ENCODE measurements around the gene PMEL. TPM values are rescaled to one million over a fixed set of nuclear protein-coding genes. Genes with fewer than 3 reads are reported as not detected.
"Not testable (repeated sequence)": the region's sequence is repeated elsewhere in the genome, so short reads cannot be mapped to it uniquely, and the experiment has no call there.

Gene PMEL
- total RNA-seq, 6 donors from 2014 or later, result 0.91 to 45.1 (median 1.5) TPM

GRCh38 chr12:55983232-55983842, 17.5 kb upstream of the PMEL start:
- H3K27me3 ChIP-seq, result no peaks in the 10 kb centered on the region
- H3K36me3 ChIP-seq, result peaks cover 17 to 77% (median 39%) of the 10 kb centered on the region in 4 donors
- no peak for TF ChIP-seq POLR2AphosphoS5 (IDR thresholded peaks at IDR 0.05)
- TF ChIP-seq, protein P1, sequence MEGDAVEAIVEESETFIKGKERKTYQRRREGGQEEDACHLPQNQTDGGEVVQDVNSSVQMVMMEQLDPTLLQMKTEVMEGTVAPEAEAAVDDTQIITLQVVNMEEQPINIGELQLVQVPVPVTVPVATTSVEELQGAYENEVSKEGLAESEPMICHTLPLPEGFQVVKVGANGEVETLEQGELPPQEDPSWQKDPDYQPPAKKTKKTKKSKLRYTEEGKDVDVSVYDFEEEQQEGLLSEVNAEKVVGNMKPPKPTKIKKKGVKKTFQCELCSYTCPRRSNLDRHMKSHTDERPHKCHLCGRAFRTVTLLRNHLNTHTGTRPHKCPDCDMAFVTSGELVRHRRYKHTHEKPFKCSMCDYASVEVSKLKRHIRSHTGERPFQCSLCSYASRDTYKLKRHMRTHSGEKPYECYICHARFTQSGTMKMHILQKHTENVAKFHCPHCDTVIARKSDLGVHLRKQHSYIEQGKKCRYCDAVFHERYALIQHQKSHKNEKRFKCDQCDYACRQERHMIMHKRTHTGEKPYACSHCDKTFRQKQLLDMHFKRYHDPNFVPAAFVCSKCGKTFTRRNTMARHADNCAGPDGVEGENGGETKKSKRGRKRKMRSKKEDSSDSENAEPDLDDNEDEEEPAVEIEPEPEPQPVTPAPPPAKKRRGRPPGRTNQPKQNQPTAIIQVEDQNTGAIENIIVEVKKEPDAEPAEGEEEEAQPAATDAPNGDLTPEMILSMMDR (IDR thresholded peaks at IDR 0.05), result no peak
- TF ChIP-seq EP300 (IDR thresholded peaks at IDR 0.05), result no peak
- no peak for TF ChIP-seq POLR2A (IDR thresholded peaks at IDR 0.05)
- H3K9me3 ChIP-seq, result no peaks in the 10 kb centered on the region
- ATAC-seq (ENCODE audit: low FRiP score in 2 of 2) (no peak), DNase-seq (no peak)
- 75 to 79% methylated on average over 4 of the region's 4 CpGs for WGBS, 2 donors
- H3K4me3 ChIP-seq, result no peak overlapping the region
- peaks cover 7 to 27% (median 14%) of the 10 kb centered on the region in 4 donors for H3K4me1 ChIP-seq
- H3K27ac ChIP-seq, result peak overlapping the region in 1 of 4 donors; percentile 23

GRCh38 chr12:55982319-55982936, 16.6 kb upstream of the PMEL start:
- no peak for TF ChIP-seq POLR2AphosphoS5 (IDR thresholded peaks at IDR 0.05)
- TF ChIP-seq POLR2A (IDR thresholded peaks at IDR 0.05), result no peak
- TF ChIP-seq, protein P1 (IDR thresholded peaks at IDR 0.05), result no peak
- no peak for TF ChIP-seq EP300 (IDR thresholded peaks at IDR 0.05)
- Histone ChIP-seq H3K36me3 (peaks cover 15 to 68% (median 30%) of the 10 kb centered on the region in 4 donors), H3K9me3 (no peaks in the 10 kb centered on the region), H3K27me3 (no peaks in the 10 kb centered on the region), H3K4me1 (peaks cover 13 to 36% (median 15%) of the 10 kb centered on the region in 4 donors), H3K4me3 (no peak overlapping the region), H3K27ac (peak overlapping the region in 1 of 4 donors; percentile 45)
- ATAC-seq (ENCODE audit: low FRiP score in 2 of 2), result peak in 1 of 2 donors; percentile 50
- no peak for DNase-seq
- WGBS, 2 donors, result 66 to 77% methylated on average over 3 of the region's 3 CpGs

GRCh38 chr12:55981882-55982281, 16.0 kb upstream of the PMEL start:
- WGBS, 2 donors, result 84 to 87% methylated on average over 5 of the region's 5 CpGs
- Histone ChIP-seq H3K4me1 (peaks cover 15 to 41% (median 20%) of the 10 kb centered on the region in 4 donors), H3K27ac (peak overlapping the region in 1 of 4 donors; percentile 45), H3K36me3 (peaks cover 10 to 62% (median 25%) of the 10 kb centered on the region in 4 donors)
- DNase-seq; H3K9me3 ChIP-seq; H3K4me3 ChIP-seq; ATAC-seq (ENCODE audit: low FRiP score in 2 of 2); H3K27me3 ChIP-seq: not testable (repeated sequence)

GRCh38 chr12:55979069-55979468, 13.2 kb upstream of the PMEL start:
- DNase-seq (no peak), ATAC-seq (ENCODE audit: low FRiP score in 2 of 2) (no peak)
- Histone ChIP-seq H3K9me3 (no peaks in the 10 kb centered on the region), H3K36me3 (peaks cover 0 to 42% (median 11%) of the 10 kb centered on the region in 4 donors), H3K27me3 (no peaks in the 10 kb centered on the region), H3K27ac (peak overlapping the region in 2 of 4 donors; percentile 21 to 27), H3K4me1 (peaks cover 33 to 65% (median 42%) of the 10 kb centered on the region in 4 donors), H3K4me3 (no peak overlapping the region)
- 79 to 82% methylated on average over 3 of the region's 3 CpGs for WGBS, 2 donors
- TF ChIP-seq EP300 (IDR thresholded peaks at IDR 0.05), result no peak
- TF ChIP-seq, protein P1 (IDR thresholded peaks at IDR 0.05), result no peak
- no peak for TF ChIP-seq POLR2A (IDR thresholded peaks at IDR 0.05)
- no peak for TF ChIP-seq POLR2AphosphoS5 (IDR thresholded peaks at IDR 0.05)

DNA sequence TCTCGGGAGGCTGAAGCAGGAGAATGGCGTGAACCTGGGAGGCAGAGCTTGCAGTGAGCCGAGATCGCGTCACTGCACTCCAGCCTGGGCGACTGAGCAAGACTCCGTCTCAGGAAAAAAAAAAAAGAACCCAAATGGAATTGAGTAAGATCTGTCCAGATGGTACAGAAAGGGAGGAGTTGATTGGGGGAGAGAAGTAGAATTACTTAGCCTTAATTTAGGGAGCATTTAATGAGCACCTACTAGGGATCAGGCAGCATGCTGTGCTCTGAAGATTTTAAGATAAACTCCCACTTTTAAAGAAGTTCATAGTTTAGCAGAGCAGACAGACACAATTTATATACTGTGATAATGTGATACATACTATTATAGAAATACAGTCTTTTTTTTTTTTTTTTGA, 12.6 kb upstream of the PMEL start:
- Histone ChIP-seq H3K27ac (no peak overlapping the region), H3K27me3 (no peaks in the 10 kb centered on the region), H3K9me3 (no peaks in the 10 kb centered on the region), H3K4me3 (no peak overlapping the region), H3K36me3 (peaks cover 0 to 36% (median 9%) of the 10 kb centered on the region in 4 donors), H3K4me1 (peaks cover 33 to 65% (median 42%) of the 10 kb centered on the region in 4 donors)
- 86 to 91% methylated on average over 7 of the region's 7 CpGs for WGBS, 2 donors
- ATAC-seq (ENCODE audit: low FRiP score in 2 of 2) (no peak), DNase-seq (no peak)
- TF ChIP-seq POLR2A (IDR thresholded peaks at IDR 0.05) (no peak), POLR2AphosphoS5 (IDR thresholded peaks at IDR 0.05) (no peak), EP300 (IDR thresholded peaks at IDR 0.05) (no peak)
- TF ChIP-seq, protein P1 (IDR thresholded peaks at IDR 0.05), result no peak

Data from upper lobe of left lung (tissue), 6 donors.